GM20000 (cell line): ENCODE data around the gene PKD1.

Source experiments
- DNase-seq: peaks from one replicate; pipeline ENCODE4 v3.0.0; 2012; ENCODE audit warnings: low spot score
- CTCF ChIP-seq: IDR thresholded peaks from 2 replicates; pipeline ENCODE4 v1.5.1; 2012; ENCODE audit warnings: mild to moderate bottlenecking, control low read depth; ENCODE audit errors: extremely low read depth, missing control alignments

PKD1 gene

DNA sequence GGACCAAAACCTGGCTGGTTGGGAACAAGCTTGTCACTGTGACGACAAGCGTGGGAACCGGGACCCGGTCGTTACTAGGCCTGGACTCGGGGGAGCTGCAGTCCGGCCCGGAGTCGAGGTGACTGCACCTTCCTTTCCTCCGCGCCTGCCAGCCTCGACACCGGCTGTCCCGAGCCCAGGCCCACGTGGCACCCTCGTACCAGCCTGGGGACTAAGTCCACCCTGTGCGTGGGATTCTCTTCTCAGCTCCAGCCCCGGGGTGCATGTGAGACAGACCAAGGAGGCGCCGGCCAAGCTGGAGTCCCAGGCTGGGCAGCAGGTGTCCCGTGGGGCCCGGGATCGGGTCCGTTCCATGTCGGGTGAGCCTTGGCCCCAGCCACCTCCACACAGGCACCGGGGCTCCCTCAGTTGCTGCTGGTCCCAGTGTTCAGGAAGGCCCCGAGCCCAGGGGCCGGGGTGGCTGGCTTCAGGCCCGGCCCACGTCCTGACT, 56.3 kb downstream of the PKD1 start:
- DNase-seq = no peak
- no peak for TF ChIP-seq CTCF

DNA sequence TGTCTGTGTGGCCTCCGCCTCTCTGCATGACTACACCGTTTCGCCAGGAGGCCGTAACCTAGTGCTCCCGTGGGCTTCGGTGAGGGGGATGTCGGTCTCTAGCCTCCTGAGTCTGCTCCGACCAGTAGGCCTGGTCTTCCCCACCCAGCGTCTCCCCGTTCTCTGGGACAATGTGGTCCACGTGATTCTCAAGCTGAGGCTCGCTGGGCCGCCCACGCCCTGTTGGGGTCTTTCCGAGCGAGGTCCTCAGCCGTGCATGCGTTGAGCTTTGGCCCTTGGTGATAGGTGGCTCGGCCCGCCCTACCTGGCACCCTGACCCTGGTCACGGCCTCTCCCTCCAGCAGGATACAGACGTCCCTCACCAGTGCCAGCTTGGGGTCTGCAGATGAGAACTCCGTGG, 57.0 kb downstream of the PKD1 start:
- TF ChIP-seq CTCF = no peak
- no peak for DNase-seq

DNA sequence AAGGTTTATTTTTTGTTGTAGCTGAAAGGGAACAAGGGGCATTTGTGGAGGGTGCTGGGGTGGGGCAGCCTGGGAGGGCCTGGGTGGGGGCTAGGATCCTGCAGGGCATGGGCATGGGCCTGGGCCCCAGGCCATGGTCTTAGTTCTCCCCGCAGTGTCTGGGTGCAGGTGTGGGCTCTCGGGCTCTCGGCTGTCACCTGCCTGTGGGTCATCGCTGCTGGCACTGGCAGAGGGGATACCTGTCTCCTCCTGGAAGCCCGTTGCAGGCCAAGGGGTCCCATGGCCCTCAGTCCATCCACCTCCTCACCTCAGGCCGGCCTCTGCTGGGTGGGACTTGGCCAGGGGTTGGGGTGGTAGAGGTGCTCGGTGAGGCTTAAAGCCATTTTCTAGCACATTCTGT, 57.6 kb downstream of the PKD1 start:
- TF ChIP-seq CTCF = no peak
- DNase-seq = no peak

- no peak for DNase-seq
- no peak for TF ChIP-seq CTCF
Observed at GRCh38 chr16:2077696-2078095, 58.0 kb downstream of the PKD1 start.

GRCh38 chr16:2077016-2077415, 58.7 kb downstream of the PKD1 start:
- DNase-seq = no peak
- no peak for TF ChIP-seq CTCF

DNA sequence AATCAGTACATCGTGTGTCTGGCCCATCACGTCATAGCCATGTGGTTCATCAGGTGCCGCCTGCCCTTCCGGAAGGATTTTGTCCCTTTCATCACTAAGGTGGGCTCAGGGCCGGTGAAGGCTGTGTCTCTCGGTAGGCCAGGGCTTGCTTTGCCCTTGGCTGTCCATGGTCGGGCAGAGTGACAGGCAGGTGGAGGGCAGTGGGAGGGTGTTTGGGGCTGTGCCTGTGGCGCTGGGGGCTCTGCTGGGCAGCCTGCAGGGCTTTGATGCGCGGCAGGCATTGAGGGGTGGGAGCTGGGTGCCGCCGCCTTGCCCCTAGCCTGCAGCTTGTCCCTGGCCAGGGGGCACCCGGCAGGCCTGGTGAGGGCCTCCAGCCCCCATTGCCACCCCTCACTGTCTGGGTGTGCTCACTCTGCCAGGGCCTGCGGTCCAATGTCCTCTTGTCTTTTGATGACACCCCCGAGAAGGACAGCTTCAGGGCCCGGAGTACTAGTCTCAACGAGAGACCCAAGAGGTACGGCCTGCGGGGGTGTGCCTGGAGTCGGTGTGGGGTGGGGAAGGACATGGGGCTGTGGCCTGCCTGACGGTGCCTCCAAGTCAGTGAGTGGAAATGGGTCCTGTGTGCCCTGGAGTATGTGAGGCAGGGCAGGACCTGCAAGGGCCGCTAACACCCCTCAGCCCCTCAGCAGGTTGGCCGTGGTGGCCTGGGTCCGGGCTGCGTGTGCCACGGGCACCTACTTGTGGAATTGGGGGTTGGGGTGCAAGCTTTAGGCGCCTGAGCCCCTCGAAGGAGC, 59.4 kb downstream of the PKD1 start:
- no peak for TF ChIP-seq CTCF
- DNase-seq = no peak

GRCh38 chr16:2075631-2076030, 60.1 kb downstream of the PKD1 start:
- no peak for TF ChIP-seq CTCF
- no peak for DNase-seq
